ENCODE measurements around the gene ACTL6B. TPM values are rescaled to one million over a fixed set of nuclear protein-coding genes. Genes with fewer than 3 reads are reported as not detected.

Gene ACTL6B
- polyA plus RNA-seq, 1 experiment, result not detected

DNA sequence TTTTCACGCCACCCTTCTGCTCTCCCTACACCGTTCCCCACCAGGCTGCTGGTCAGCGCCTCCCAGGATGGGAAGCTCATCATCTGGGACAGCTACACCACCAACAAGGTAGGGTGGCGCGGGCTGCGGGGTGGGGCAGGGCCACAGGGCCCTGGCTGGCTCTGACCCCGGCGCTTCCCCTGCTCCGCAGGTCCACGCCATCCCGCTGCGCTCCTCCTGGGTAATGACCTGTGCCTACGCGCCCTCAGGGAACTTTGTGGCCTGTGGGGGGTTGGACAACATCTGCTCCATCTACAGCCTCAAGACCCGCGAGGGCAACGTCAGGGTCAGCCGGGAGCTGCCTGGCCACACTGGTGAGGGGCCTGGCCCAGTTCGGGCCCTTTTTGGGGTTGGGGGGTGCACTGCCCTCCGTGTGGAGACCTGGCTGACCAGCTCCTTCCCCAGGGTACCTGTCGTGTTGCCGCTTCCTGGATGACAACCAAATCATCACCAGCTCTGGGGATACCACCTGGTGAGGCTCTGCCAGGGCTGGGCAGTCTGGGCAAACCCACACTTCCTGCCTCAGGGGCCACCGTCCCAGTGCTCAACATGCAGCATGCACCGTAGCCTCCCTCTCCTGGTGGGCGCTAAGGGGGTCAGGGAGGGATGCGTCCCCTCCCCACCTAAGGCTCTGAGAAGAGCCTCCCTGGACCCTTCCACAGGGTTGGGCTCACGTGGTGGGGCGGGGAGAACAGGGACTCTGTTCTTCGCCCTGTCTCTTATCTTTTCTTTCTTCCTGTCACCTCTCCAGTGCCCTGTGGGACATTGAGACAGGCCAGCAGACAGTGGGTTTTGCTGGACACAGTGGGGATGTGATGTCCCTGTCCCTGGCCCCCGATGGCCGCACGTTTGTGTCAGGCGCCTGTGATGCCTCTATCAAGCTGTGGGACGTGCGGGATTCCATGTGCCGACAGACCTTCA lies 21.3 kb upstream of the ACTL6B start:
- no peaks in the 10 kb centered on the region for H3K27me3 ChIP-seq (ENCODE audit: control insufficient read depth, insufficient read depth, low read length)
- DNase-seq (ENCODE audit: low read depth), result no peak
- ChIA-PET POLR2A (no interaction called here), CTCF (interaction anchor here (1.0 to 10.3 kb wide), 2 partner anchors 14 to 28 kb away, joined by 4 to 110 read pairs; partner anchors contain the start of gene GIGYF1)
- peaks cover 42% of the 10 kb centered on the region for H3K36me3 ChIP-seq (ENCODE audit: control insufficient read depth, insufficient read depth, low read length)
- no peak overlapping the region for H3K4me3 ChIP-seq (ENCODE audit: low read depth, low read length)
- no peak for TF ChIP-seq CTCF (IDR thresholded peaks at IDR 0.05; ENCODE audit: insufficient read depth, low read depth, low read length)

- H3K4me3 ChIP-seq (ENCODE audit: low read depth, low read length), result peak overlapping the region; percentile 97
- ChIA-PET CTCF (interaction anchor here (1.0 to 10.3 kb wide), 2 partner anchors 15 to 28 kb away, joined by 4 to 110 read pairs; partner anchors contain the start of gene GIGYF1), POLR2A (no interaction called here)
- H3K27me3 ChIP-seq (ENCODE audit: control insufficient read depth, insufficient read depth, low read length), result no peaks in the 10 kb centered on the region
- TF ChIP-seq CTCF (IDR thresholded peaks at IDR 0.05; ENCODE audit: insufficient read depth, low read depth, low read length), result no peak
- H3K36me3 ChIP-seq (ENCODE audit: control insufficient read depth, insufficient read depth, low read length), result peaks cover 36% of the 10 kb centered on the region
- no peak for DNase-seq (ENCODE audit: low read depth)
Observed at GRCh38 chr7:100676501-100677306, 20.5 kb upstream of the ACTL6B start.

- Histone ChIP-seq H3K27me3 (ENCODE audit: control insufficient read depth, insufficient read depth, low read length) (no peaks in the 10 kb centered on the region), H3K36me3 (ENCODE audit: control insufficient read depth, insufficient read depth, low read length) (peaks cover 31% of the 10 kb centered on the region), H3K4me3 (ENCODE audit: low read depth, low read length) (peak overlapping the region; percentile 97)
- TF ChIP-seq CTCF (IDR thresholded peaks at IDR 0.05; ENCODE audit: insufficient read depth, low read depth, low read length), result no peak
- DNase-seq (ENCODE audit: low read depth), result peak; percentile 12
- CTCF ChIA-PET, result interaction anchor here (10.3 kb wide), 1 partner anchor 16 kb away, joined by 110 read pairs; the partner anchor contains the start of gene GIGYF1
- POLR2A ChIA-PET, result interaction anchor here (0.6 kb wide), 2 partner anchors 17 to 89 kb away, joined by 3 read pairs; partner anchors contain the start of gene FBXO24
Observed at GRCh38 chr7:100675581-100676350, 19.5 kb upstream of the ACTL6B start.

- TF ChIP-seq CTCF (IDR thresholded peaks at IDR 0.05; ENCODE audit: insufficient read depth, low read depth, low read length), result no peak
- no peak for DNase-seq (ENCODE audit: low read depth)
- 0 out of 2 replicates have a peak, but pooled peaks cover 2% of the 10 kb centered on the region for H3K27me3 ChIP-seq (ENCODE audit: control insufficient read depth, insufficient read depth, low read length)
- H3K36me3 ChIP-seq (ENCODE audit: control insufficient read depth, insufficient read depth, low read length), result peaks cover 26% of the 10 kb centered on the region
- ChIA-PET CTCF (interaction anchor here (0.6 to 1.4 kb wide), 3 partner anchors 17 to 110 kb away, joined by 3 to 5 read pairs (median 4); no protein-coding TSS in a partner anchor), POLR2A (no interaction called here)
- peak overlapping the region; percentile 97 for H3K4me3 ChIP-seq (ENCODE audit: low read depth, low read length)
Observed at GRCh38 chr7:100675105-100675451, 18.8 kb upstream of the ACTL6B start.

All from BJ (cell line).